DND-41 (cell line): ENCODE measurements around the gene RBM5.

Experiments used
- ATAC-seq: fragments of 200-7000 bp; cut with Tn5 transposase; 3 replicates; pipeline ENCODE4 v1.9.1; 2021; ENCODE audit warnings: low read depth; ENCODE audit not compliant: insufficient read depth
- DNase-seq: peaks from one replicate; pipeline ENCODE4 v3.0.0-alpha.2; 2020
- H2AFZ ChIP-seq: 2 replicates; pipeline ENCODE4 v1.6.0; 2012; ENCODE audit warnings: low read depth, low read length
- H3K27ac ChIP-seq: 2 replicates; pipeline ENCODE4 v1.5.1; 2012; ENCODE audit warnings: low read length, inconsistent platforms
- H3K27me3 ChIP-seq: fragments of 200-600 bp; sonication (generic); 2 replicates; pipeline ENCODE4 v1.6.0; 2012; ENCODE audit warnings: low read length, mild to moderate bottlenecking, inconsistent platforms; ENCODE audit not compliant: insufficient read depth, poor library complexity
- H3K36me3 ChIP-seq: 2 replicates; pipeline ENCODE4 v1.5.1; 2012; ENCODE audit warnings: low read length, inconsistent platforms; ENCODE audit not compliant: insufficient read depth
- H3K4me1 ChIP-seq: 2 replicates; pipeline ENCODE4 v1.5.1; 2012; ENCODE audit warnings: mild to moderate bottlenecking, low read length; ENCODE audit not compliant: insufficient read depth
- H3K4me2 ChIP-seq: 2 replicates; pipeline ENCODE4 v1.6.0; 2012; ENCODE audit warnings: mild to moderate bottlenecking, moderate library complexity, low read length, inconsistent platforms; ENCODE audit not compliant: insufficient read depth
- H3K4me3 ChIP-seq, 2 experiments: fragments of 200-600 bp in 1 of 2; shearing (Covaris generic) in 1 of 2; 2 replicates each; pipeline ENCODE4 v1.5.1; 2012 to 2016; ENCODE audit warnings: inconsistent platforms in 2 of 2, low read length in 2 of 2, mild to moderate bottlenecking in 2 of 2, low read depth in 1 of 2, moderate library complexity in 1 of 2
- H3K79me2 ChIP-seq: 2 replicates; pipeline ENCODE4 v1.6.0; 2012; ENCODE audit warnings: low read length, inconsistent platforms; ENCODE audit not compliant: insufficient read depth
- H3K9ac ChIP-seq: 2 replicates; pipeline ENCODE4 v1.6.0; 2012; ENCODE audit warnings: low read depth, mild to moderate bottlenecking, inconsistent platforms, low read length, moderate library complexity
- H3K9me3 ChIP-seq: 2 replicates; pipeline ENCODE4 v1.5.1; 2012; ENCODE audit warnings: low read length, moderate library complexity, mild to moderate bottlenecking, inconsistent platforms; ENCODE audit not compliant: insufficient read depth, severe bottlenecking
- H4K20me1 ChIP-seq: 2 replicates; pipeline ENCODE4 v1.6.0; 2012; ENCODE audit warnings: low read length; ENCODE audit not compliant: insufficient read depth
- EZH2 ChIP-seq: IDR thresholded peaks from 3 replicates; pipeline ENCODE4 v1.6.1; 2012; ENCODE audit warnings: borderline replicate concordance, low read depth, mild to moderate bottlenecking, moderate library complexity, low read length, inconsistent platforms; ENCODE audit not compliant: severe bottlenecking
- TF ChIP-seq, protein P1 (sequence below): IDR thresholded peaks from 2 replicates; pipeline ENCODE4 v1.5.1; 2012; ENCODE audit warnings: borderline replicate concordance, low read length, moderate library complexity, mild to moderate bottlenecking; ENCODE audit not compliant: poor library complexity, severe bottlenecking; ENCODE audit errors: extremely low read depth

The RBM5 gene

DNA sequence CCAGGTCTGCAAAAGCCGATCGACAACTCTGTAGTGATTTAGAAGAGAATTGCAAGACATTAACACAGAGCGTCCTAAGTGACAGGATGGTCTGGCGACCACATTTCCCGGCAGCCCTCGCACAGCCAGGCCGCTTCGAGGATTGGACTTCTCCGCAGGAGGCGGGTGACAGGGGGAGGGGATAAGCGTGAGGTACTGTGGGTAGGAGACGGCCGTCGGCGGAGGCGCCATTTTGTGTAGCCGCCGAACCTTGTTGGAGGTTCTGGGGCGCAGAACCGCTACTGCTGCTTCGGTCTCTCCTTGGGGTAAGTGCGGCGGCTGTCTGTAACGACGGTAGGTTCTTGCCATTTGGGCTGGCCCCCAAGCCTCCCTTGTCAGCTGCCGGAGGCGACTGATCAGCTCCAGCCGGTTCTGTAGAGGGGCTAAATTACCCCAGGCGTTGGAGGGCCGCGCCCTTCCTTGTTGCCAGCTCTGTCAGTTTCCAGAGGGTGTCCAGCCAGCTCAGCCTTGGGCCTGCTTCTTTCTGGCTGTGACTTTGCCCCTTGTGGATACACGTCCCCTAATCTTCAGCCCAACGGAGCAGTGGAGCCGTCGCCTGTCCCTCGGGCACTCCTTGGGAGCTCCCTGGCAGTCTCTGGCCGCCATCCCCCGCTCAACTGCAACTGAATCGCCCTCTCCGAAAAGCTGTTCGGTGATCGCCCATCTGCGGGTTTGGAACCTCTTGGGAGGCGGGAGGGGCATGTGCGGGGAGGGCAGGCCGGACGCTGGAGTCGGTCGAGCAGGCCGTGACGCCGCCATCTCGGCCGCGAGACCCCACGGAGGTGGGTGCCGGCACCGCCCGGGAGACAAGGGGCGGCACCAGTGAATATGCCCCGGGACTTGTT lies at the start of gene RBM5:
Gene RBM5, plus strand, starts transcription at position 195 of the 884 bp plus-strand sequence. CDS start 1,516 bp downstream, outside the sequence.
- Histone ChIP-seq H3K4me1 (peaks cover 24% of the 10 kb centered on the region), H3K79me2 (peaks cover 49% of the 10 kb centered on the region), H3K4me3 (peak within 1 kb of the TSS; percentile 79 to 90), H3K36me3 (peaks cover 46% of the 10 kb centered on the region), H3K4me2 (peak within 1 kb of the TSS; percentile 73), H2AFZ (peak within 1 kb of the TSS; percentile 98), H3K27ac (peak within 1 kb of the TSS; percentile 96), H3K9ac (peak within 1 kb of the TSS; percentile 98), H3K27me3 (no peaks in the 10 kb centered on the region), H3K9me3 (no peaks in the 10 kb centered on the region), H4K20me1 (peaks cover 15% of the 10 kb centered on the region; the same call in 1 of the 2 replicates)
- TF ChIP-seq, protein P1, sequence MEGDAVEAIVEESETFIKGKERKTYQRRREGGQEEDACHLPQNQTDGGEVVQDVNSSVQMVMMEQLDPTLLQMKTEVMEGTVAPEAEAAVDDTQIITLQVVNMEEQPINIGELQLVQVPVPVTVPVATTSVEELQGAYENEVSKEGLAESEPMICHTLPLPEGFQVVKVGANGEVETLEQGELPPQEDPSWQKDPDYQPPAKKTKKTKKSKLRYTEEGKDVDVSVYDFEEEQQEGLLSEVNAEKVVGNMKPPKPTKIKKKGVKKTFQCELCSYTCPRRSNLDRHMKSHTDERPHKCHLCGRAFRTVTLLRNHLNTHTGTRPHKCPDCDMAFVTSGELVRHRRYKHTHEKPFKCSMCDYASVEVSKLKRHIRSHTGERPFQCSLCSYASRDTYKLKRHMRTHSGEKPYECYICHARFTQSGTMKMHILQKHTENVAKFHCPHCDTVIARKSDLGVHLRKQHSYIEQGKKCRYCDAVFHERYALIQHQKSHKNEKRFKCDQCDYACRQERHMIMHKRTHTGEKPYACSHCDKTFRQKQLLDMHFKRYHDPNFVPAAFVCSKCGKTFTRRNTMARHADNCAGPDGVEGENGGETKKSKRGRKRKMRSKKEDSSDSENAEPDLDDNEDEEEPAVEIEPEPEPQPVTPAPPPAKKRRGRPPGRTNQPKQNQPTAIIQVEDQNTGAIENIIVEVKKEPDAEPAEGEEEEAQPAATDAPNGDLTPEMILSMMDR: no peak
- TF ChIP-seq EZH2: no peak
- ATAC-seq (peak; percentile 100), DNase-seq (peak; percentile 95)

DNA sequence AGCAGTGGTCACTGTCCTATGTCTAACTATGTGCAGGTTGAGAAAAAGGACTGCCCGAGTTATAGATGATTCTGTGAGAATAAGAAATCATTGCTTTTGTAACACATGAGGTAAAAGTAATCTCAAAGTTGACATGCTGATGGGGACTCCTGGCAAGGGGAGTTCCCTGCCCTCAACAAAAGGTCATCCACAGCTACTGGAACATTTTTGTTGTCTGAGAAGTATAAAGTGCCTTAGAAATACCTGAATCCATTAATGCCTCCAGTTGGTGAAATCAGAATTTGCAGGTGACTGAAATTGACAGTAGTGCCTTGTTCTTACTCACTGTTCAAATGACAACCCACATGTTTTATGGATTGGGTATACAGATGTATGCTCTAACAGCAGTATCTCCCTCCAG lies 43.7 kb upstream of the RBM5 start:
- TF ChIP-seq, protein P1: no peak
- no peak for TF ChIP-seq EZH2
- no peaks in the 10 kb centered on the region for H3K27me3 ChIP-seq
- no peak overlapping the region for H3K9ac ChIP-seq
- no peak overlapping the region for H3K4me2 ChIP-seq
- ATAC-seq (no peak), DNase-seq (no peak)
- peaks cover 14% of the 10 kb centered on the region; the same call in 1 of the 2 replicates for H3K79me2 ChIP-seq
- no peaks in the 10 kb centered on the region for H3K9me3 ChIP-seq
- H3K36me3 ChIP-seq: peaks cover 40% of the 10 kb centered on the region
- H3K4me3 ChIP-seq: no peak overlapping the region
- no peak overlapping the region for H3K27ac ChIP-seq
- H2AFZ ChIP-seq: no peak overlapping the region
- H4K20me1 ChIP-seq: 0 out of 2 replicates have a peak, but pooled peaks cover 5% of the 10 kb centered on the region
- no peaks in the 10 kb centered on the region for H3K4me1 ChIP-seq

DNA sequence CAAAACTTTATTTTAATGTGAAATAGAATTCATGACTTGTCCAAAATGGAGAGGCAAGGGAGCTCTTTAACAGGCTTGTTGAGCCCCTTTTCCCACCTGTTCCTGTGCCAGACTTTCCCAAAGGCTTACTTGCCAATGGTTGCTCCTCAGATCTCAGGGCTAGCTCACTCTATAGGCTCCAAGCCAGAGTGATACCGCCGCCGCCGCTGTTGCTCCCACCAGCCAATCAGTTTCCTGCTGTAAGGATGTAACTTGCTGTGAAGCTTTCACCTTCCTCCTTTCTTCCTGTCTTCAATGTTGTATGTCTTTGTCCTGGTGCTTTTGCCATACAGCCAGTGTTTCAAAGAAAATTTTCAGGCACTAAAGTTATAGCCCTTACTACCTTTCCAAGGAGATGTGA lies 41.3 kb upstream of the RBM5 start:
- Histone ChIP-seq H3K4me3 (no peak overlapping the region), H3K9ac (no peak overlapping the region), H3K27me3 (no peaks in the 10 kb centered on the region), H3K36me3 (peaks cover 47% of the 10 kb centered on the region), H3K27ac (no peak overlapping the region), H3K4me1 (no peaks in the 10 kb centered on the region), H2AFZ (no peak overlapping the region), H3K4me2 (no peak overlapping the region), H3K9me3 (no peaks in the 10 kb centered on the region), H3K79me2 (peaks cover 7% of the 10 kb centered on the region; the same call in 1 of the 2 replicates), H4K20me1 (0 out of 2 replicates have a peak, but pooled peaks cover 5% of the 10 kb centered on the region)
- DNase-seq (no peak), ATAC-seq (no peak)
- TF ChIP-seq, protein P1: no peak
- no peak for TF ChIP-seq EZH2
